ENCODE data around the gene PRKAA1. TPM values are rescaled to one million over a fixed set of nuclear protein-coding genes. Genes with fewer than 3 reads are reported as not detected.
A peak's percentile ranks its signal among the peaks of the same experiment; 100 is the strongest.
"Not testable (repeated sequence)": the region's sequence is repeated elsewhere in the genome, so short reads cannot be mapped to it uniquely, and the experiment has no call there.

The PRKAA1 gene
- total RNA-seq, 8 experiments from 2014 or later = 18.3 to 70.7 (median 33.8) TPM

GRCh38 chr5:40733434-40733833 is 64.7 kb downstream of the PRKAA1 start:
- Histone ChIP-seq H3K4me3 (no peak overlapping the region), H3K4me1 (replicated peaks in 1 of 2) (no peaks in the 10 kb centered on the region), H3K27ac (no peak overlapping the region)
- ATAC-seq (replicated peaks in 6 of 8) = no peak
- in situ Hi-C loops (cut with MboI; ENCODE audit: low pct_unique_long_range_greater_than_20kb in 2 of 9, low sequenced_read_pairs in 9 of 9, unreplicated experiment in 9 of 9) = loop anchor here in 4 of 9 experiments (25.0 kb wide), 2 partner anchors 1021 to 1146 kb away; no protein-coding TSS in a partner anchor
- WGBS, 10 experiments = 80 to 100% (median 92%) methylated on average over 1 to 2 of the region's 2 CpGs; no CpG with 5 or more reads in 2 of the 10 experiments

GRCh38 chr5:40722497-40722911 is 75.7 kb downstream of the PRKAA1 start:
- in situ Hi-C loops (cut with MboI; ENCODE audit: low pct_unique_long_range_greater_than_20kb in 2 of 9, low sequenced_read_pairs in 9 of 9, unreplicated experiment in 9 of 9); H3K4me3 ChIP-seq; H3K4me1 ChIP-seq (replicated peaks in 1 of 2); H3K27ac ChIP-seq; ATAC-seq (replicated peaks in 6 of 8): not testable (repeated sequence)
- WGBS, 10 experiments = no CpG with 5 or more reads among the region's 37 CpGs

GRCh38 chr5:40720069-40720468 is 78.1 kb downstream of the PRKAA1 start:
- in situ Hi-C loops (cut with MboI; ENCODE audit: low pct_unique_long_range_greater_than_20kb in 2 of 9, low sequenced_read_pairs in 9 of 9, unreplicated experiment in 9 of 9) = no loop called here

GRCh38 chr5:40717281-40717680 is 80.9 kb downstream of the PRKAA1 start:
- ATAC-seq (replicated peaks in 6 of 8) = peak in 2 of 8 experiments; percentile 96 to 99
- no peak overlapping the region for H3K4me3 ChIP-seq
- H3K4me1 ChIP-seq (replicated peaks in 1 of 2) = no peaks in the 10 kb centered on the region
- in situ Hi-C loops (cut with MboI; ENCODE audit: low pct_unique_long_range_greater_than_20kb in 2 of 9, low sequenced_read_pairs in 9 of 9, unreplicated experiment in 9 of 9) = no loop called here
- no peak overlapping the region for H3K27ac ChIP-seq

More at GRCh38 chr5:40720069-40720468, 78.1 kb downstream of the PRKAA1 start:
- no peak overlapping the region for H3K4me3 ChIP-seq
- H3K27ac ChIP-seq = no peak overlapping the region
- H3K4me1 ChIP-seq (replicated peaks in 1 of 2) = no peaks in the 10 kb centered on the region
- ATAC-seq (replicated peaks in 6 of 8) = no peak

GRCh38 chr5:40716590-40716989 is 81.6 kb downstream of the PRKAA1 start:
- Histone ChIP-seq H3K4me1 (replicated peaks in 1 of 2) (no peaks in the 10 kb centered on the region), H3K4me3 (no peak overlapping the region), H3K27ac (no peak overlapping the region)
- 57 to 100% (median 94%) methylated on average over 1 to 2 of the region's 2 CpGs; no CpG with 5 or more reads in 3 of the 10 experiments for whole genome bisulfite sequencing, 10 experiments
- in situ Hi-C loops (cut with MboI; ENCODE audit: low pct_unique_long_range_greater_than_20kb in 2 of 9, low sequenced_read_pairs in 9 of 9, unreplicated experiment in 9 of 9) = no loop called here
- no peak for ATAC-seq (replicated peaks in 6 of 8)

- in situ Hi-C loops (cut with MboI; ENCODE audit: low pct_unique_long_range_greater_than_20kb in 2 of 9, low sequenced_read_pairs in 9 of 9, unreplicated experiment in 9 of 9) = no loop called here
- Histone ChIP-seq H3K4me1 (replicated peaks in 1 of 2) (no peaks in the 10 kb centered on the region), H3K4me3 (no peak overlapping the region), H3K27ac (no peak overlapping the region)
- WGBS, 10 experiments = 0 to 80% (median 43%) methylated on average over 1 to 2 of the region's 2 CpGs; no CpG with 5 or more reads in 1 of the 10 experiments
- ATAC-seq (replicated peaks in 6 of 8) = peak in 2 of 8 experiments; percentile 18 to 24
These were observed 82.2 kb downstream of the PRKAA1 start for GRCh38 chr5:40716000-40716399.

- no peak for ATAC-seq (replicated peaks in 6 of 8)
These were observed 84.2 kb downstream of the PRKAA1 start for GRCh38 chr5:40714001-40714400.

GRCh38 chr5:40710575-40710974 is 87.6 kb downstream of the PRKAA1 start:
- ATAC-seq (replicated peaks in 6 of 8); in situ Hi-C loops (cut with MboI; ENCODE audit: low pct_unique_long_range_greater_than_20kb in 2 of 9, low sequenced_read_pairs in 9 of 9, unreplicated experiment in 9 of 9); H3K4me3 ChIP-seq; H3K4me1 ChIP-seq (replicated peaks in 1 of 2); H3K27ac ChIP-seq: not testable (repeated sequence)

More at GRCh38 chr5:40714001-40714400, 84.2 kb downstream of the PRKAA1 start:
- no peak overlapping the region for H3K4me3 ChIP-seq
- in situ Hi-C loops (cut with MboI; ENCODE audit: low pct_unique_long_range_greater_than_20kb in 2 of 9, low sequenced_read_pairs in 9 of 9, unreplicated experiment in 9 of 9) = no loop called here
- H3K4me1 ChIP-seq (replicated peaks in 1 of 2) = no peaks in the 10 kb centered on the region
- no peak overlapping the region for H3K27ac ChIP-seq

Other genes starting within 250 kb of the PRKAA1 start
- 10 to 100 TPM in 3 of 8 experiments, 1 to 10 TPM in 1, under 1 TPM in 4; 0.32 to 21.2 (median 3.6) TPM for gene PTGER4, start 118.5 kb downstream of the PRKAA1 start, total RNA-seq
- 10 to 100 TPM in 7 of 8 experiments, 1 to 10 TPM in 1; 6.8 to 25.5 (median 16.5) TPM for gene TTC33, start 42.4 kb downstream of the PRKAA1 start, total RNA-seq
- gene RPL37, start 36.8 kb upstream of the PRKAA1 start, total RNA-seq = 1,000 to 10,000 TPM; 2,125 to 3,124 (median 2,435) TPM
- 10 to 100 TPM in 1 of 8 experiments, 1 to 10 TPM in 2, under 1 TPM in 5; 0.04 to 13.5 (median 0.33) TPM for gene CARD6, start 43.0 kb upstream of the PRKAA1 start, total RNA-seq
- gene C7, start 111.1 kb upstream of the PRKAA1 start, total RNA-seq = 100 to 1,000 TPM in 1 of 8 experiments, 1 to 10 TPM in 1, under 1 TPM in 2, not detected in 4; 0.33 to 504 (median 1.6) TPM

Measured in motor neuron (in vitro differentiated cells).